Measurements from ENCODE around the gene SORD.
"Not testable (repeated sequence)": the region's sequence is repeated elsewhere in the genome, so short reads cannot be mapped to it uniquely, and the experiment has no call there.

SORD gene

DNA sequence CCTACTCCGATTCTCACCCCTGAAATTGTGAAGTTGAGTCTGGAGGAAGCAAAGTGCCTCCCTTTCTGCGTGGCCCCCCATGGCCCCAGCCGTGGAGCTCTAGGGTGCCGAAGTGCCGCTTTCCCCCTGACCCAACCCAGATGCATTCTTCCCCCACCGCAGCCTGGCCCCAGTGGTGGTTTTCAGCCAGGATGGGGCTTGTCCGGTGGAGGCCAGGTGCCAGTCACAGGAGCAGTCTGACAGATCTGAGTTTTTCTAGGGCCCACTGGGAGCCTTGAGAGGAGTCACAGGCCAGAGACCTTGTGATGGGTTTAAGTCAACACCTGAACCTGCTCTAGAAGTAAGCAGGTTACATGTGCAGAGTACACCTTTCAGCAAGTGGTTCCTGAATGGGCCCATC lies 39.3 kb downstream of the SORD start:
- not testable (repeated sequence) for H3K79me1 ChIP-seq (replicated peaks; ENCODE audit: low read length, poor library complexity, severe bottlenecking); H2BK5ac ChIP-seq (ENCODE audit: low read depth, low read length, poor library complexity, severe bottlenecking); H3K14ac ChIP-seq (ENCODE audit: low read length in 2 of 2); H2AK5ac ChIP-seq (ENCODE audit: low read length, severe bottlenecking); H3K4me1 ChIP-seq (ENCODE audit: control insufficient read depth, insufficient read depth, low read depth, low read length); H2BK120ac ChIP-seq (ENCODE audit: low read depth, low read length); H3K4ac ChIP-seq (ENCODE audit: low read depth in 1 of 2, low read length in 2 of 2); H3K9me3 ChIP-seq (ENCODE audit: control insufficient read depth, low read length); H3K4me2 ChIP-seq (ENCODE audit: low read length, poor library complexity, severe bottlenecking); H3K36me3 ChIP-seq (ENCODE audit: control insufficient read depth in 1 of 2, insufficient read depth in 2 of 2, low read depth in 1 of 2, low read length in 2 of 2); H3K9ac ChIP-seq (ENCODE audit: low read length); DNase-seq; H3K4me3 ChIP-seq (ENCODE audit: insufficient read depth in 1 of 2, low read depth in 1 of 2, low read length in 2 of 2); H3K27me3 ChIP-seq (ENCODE audit: control insufficient read depth in 1 of 2, insufficient read depth in 1 of 2, low read length in 2 of 2); H4K91ac ChIP-seq (ENCODE audit: low read length); H4K8ac ChIP-seq (ENCODE audit: low read length); H2BK12ac ChIP-seq (ENCODE audit: low read length in 2 of 2); H3K18ac ChIP-seq (ENCODE audit: low read depth in 1 of 2, low read length in 2 of 2); H3K27ac ChIP-seq (ENCODE audit: low read length, poor library complexity, severe bottlenecking); H3K23ac ChIP-seq (ENCODE audit: low read length in 2 of 2); H2AFZ ChIP-seq (ENCODE audit: low read depth, low read length); H2BK15ac ChIP-seq (ENCODE audit: low read depth, poor library complexity, severe bottlenecking)
- WGBS: no CpG with 5 or more reads among the region's 7 CpGs

DNA sequence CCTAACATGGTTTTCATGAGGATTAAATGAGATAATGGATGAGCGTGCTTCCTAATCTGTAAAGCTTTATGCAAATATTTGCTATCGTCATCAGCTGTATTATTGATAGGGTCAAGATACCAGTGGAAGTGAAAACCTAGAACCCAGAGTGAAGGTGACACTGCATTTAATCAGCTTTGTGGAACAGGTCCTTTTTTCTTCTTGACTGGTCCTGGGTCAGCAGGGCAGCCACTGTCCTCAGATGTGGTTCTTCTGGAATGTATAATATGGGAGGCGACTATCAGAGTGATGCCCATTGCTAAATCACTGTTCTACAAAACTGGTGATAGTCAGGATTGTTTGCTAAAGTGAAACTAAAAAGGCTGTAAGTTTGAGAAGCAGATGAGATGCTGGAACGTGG lies 41.4 kb downstream of the SORD start:
- Histone ChIP-seq H2BK12ac (ENCODE audit: low read length in 2 of 2) (no peak overlapping the region), H2AK5ac (ENCODE audit: low read length, severe bottlenecking) (no peak overlapping the region), H3K23ac (ENCODE audit: low read length in 2 of 2) (no peak overlapping the region), H2BK15ac (ENCODE audit: low read depth, poor library complexity, severe bottlenecking) (no peak overlapping the region), H3K79me1 (replicated peaks; ENCODE audit: low read length, poor library complexity, severe bottlenecking) (no peaks in the 10 kb centered on the region), H3K4me2 (ENCODE audit: low read length, poor library complexity, severe bottlenecking) (no peak overlapping the region), H2AFZ (ENCODE audit: low read depth, low read length) (no peak overlapping the region), H3K36me3 (ENCODE audit: control insufficient read depth in 1 of 2, insufficient read depth in 2 of 2, low read depth in 1 of 2, low read length in 2 of 2) (peaks cover 0 to 6% of the 10 kb centered on the region in 2 experiments), H3K27me3 (ENCODE audit: control insufficient read depth in 1 of 2, insufficient read depth in 1 of 2, low read length in 2 of 2) (no peaks in the 10 kb centered on the region), H3K9me3 (ENCODE audit: control insufficient read depth, low read length) (no peaks in the 10 kb centered on the region), H4K8ac (ENCODE audit: low read length) (no peak overlapping the region), H3K4ac (ENCODE audit: low read depth in 1 of 2, low read length in 2 of 2) (no peak overlapping the region), H3K18ac (ENCODE audit: low read depth in 1 of 2, low read length in 2 of 2) (no peak overlapping the region), H3K14ac (ENCODE audit: low read length in 2 of 2) (no peak overlapping the region), H2BK120ac (ENCODE audit: low read depth, low read length) (no peak overlapping the region), H3K4me1 (ENCODE audit: control insufficient read depth, insufficient read depth, low read depth, low read length) (peaks cover 8% of the 10 kb centered on the region), H2BK5ac (ENCODE audit: low read depth, low read length, poor library complexity, severe bottlenecking) (no peak overlapping the region), H3K4me3 (ENCODE audit: insufficient read depth in 1 of 2, low read depth in 1 of 2, low read length in 2 of 2) (no peak overlapping the region), H4K91ac (ENCODE audit: low read length) (no peak overlapping the region), H3K27ac (ENCODE audit: low read length, poor library complexity, severe bottlenecking) (no peak overlapping the region), H3K9ac (ENCODE audit: low read length) (no peak overlapping the region)
- 100% methylated on average over 3 of the region's 4 CpGs for WGBS
- DNase-seq: peak; percentile 46

DNA sequence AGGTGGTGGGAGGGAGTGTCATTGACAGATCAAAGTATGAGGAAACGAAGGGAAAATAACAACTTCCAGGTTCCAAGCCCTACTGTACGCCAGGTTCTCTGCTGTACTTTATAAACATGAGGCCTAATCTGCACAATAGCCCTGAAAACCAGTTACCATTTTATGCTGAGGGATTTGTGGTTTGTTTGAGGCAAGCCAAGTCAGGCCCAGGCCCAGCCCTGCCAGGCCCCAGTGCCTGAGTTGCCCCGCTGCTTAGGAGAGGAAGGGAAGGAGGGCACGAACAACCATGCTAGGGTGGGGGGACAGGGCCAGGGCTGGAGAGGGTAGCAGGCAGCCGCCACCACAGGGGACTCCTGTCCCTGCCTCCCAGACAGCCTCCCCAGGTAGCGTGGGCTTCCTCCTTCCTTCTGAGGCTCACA lies 47.0 kb downstream of the SORD start:
- not testable (repeated sequence) for H3K4me1 ChIP-seq (ENCODE audit: control insufficient read depth, insufficient read depth, low read depth, low read length); H3K36me3 ChIP-seq (ENCODE audit: control insufficient read depth in 1 of 2, insufficient read depth in 2 of 2, low read depth in 1 of 2, low read length in 2 of 2); H3K4me3 ChIP-seq (ENCODE audit: insufficient read depth in 1 of 2, low read depth in 1 of 2, low read length in 2 of 2); H3K27ac ChIP-seq (ENCODE audit: low read length, poor library complexity, severe bottlenecking); H3K18ac ChIP-seq (ENCODE audit: low read depth in 1 of 2, low read length in 2 of 2); H3K9me3 ChIP-seq (ENCODE audit: control insufficient read depth, low read length); H4K91ac ChIP-seq (ENCODE audit: low read length); H2AFZ ChIP-seq (ENCODE audit: low read depth, low read length); H3K79me1 ChIP-seq (replicated peaks; ENCODE audit: low read length, poor library complexity, severe bottlenecking); H2BK5ac ChIP-seq (ENCODE audit: low read depth, low read length, poor library complexity, severe bottlenecking); H2AK5ac ChIP-seq (ENCODE audit: low read length, severe bottlenecking); H3K4ac ChIP-seq (ENCODE audit: low read depth in 1 of 2, low read length in 2 of 2); H3K4me2 ChIP-seq (ENCODE audit: low read length, poor library complexity, severe bottlenecking); H4K8ac ChIP-seq (ENCODE audit: low read length); H3K9ac ChIP-seq (ENCODE audit: low read length); H2BK15ac ChIP-seq (ENCODE audit: low read depth, poor library complexity, severe bottlenecking); H3K14ac ChIP-seq (ENCODE audit: low read length in 2 of 2); H2BK12ac ChIP-seq (ENCODE audit: low read length in 2 of 2); DNase-seq; H3K27me3 ChIP-seq (ENCODE audit: control insufficient read depth in 1 of 2, insufficient read depth in 1 of 2, low read length in 2 of 2); H3K23ac ChIP-seq (ENCODE audit: low read length in 2 of 2); H2BK120ac ChIP-seq (ENCODE audit: low read depth, low read length)
- WGBS: no CpG with 5 or more reads among the region's 6 CpGs

DNA sequence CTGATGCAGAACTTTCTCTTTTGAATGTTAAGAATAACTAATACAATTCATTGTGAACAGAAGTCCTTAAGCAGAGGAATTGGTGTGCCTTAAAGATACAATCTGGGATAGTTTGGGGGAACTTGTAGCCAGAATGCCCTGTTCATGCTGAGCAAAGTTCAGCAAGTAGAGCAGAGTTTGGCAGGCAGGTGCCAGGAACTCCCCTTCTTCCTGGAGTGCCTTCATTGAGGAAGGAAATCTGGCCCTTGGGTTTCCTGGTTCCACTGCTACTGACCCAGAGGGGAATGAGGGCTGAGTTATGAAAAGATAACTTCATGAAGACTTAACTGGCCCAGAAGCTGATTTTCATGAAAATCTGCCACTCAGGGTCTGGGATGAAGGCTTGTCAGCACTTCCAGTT lies 50.6 kb downstream of the SORD start:
- H3K23ac ChIP-seq (ENCODE audit: low read length in 2 of 2): not testable (repeated sequence)

More for the DNA sequence above, 50.6 kb downstream of the SORD start:
- not testable (repeated sequence) for H4K8ac ChIP-seq (ENCODE audit: low read length); H2AK5ac ChIP-seq (ENCODE audit: low read length, severe bottlenecking); H3K9ac ChIP-seq (ENCODE audit: low read length); H2BK120ac ChIP-seq (ENCODE audit: low read depth, low read length); H2BK5ac ChIP-seq (ENCODE audit: low read depth, low read length, poor library complexity, severe bottlenecking); H3K14ac ChIP-seq (ENCODE audit: low read length in 2 of 2); H2BK12ac ChIP-seq (ENCODE audit: low read length in 2 of 2); DNase-seq; H4K91ac ChIP-seq (ENCODE audit: low read length); H3K27me3 ChIP-seq (ENCODE audit: control insufficient read depth in 1 of 2, insufficient read depth in 1 of 2, low read length in 2 of 2); H3K9me3 ChIP-seq (ENCODE audit: control insufficient read depth, low read length); H3K4me1 ChIP-seq (ENCODE audit: control insufficient read depth, insufficient read depth, low read depth, low read length); H3K18ac ChIP-seq (ENCODE audit: low read depth in 1 of 2, low read length in 2 of 2); H2BK15ac ChIP-seq (ENCODE audit: low read depth, poor library complexity, severe bottlenecking); H2AFZ ChIP-seq (ENCODE audit: low read depth, low read length); H3K4me2 ChIP-seq (ENCODE audit: low read length, poor library complexity, severe bottlenecking); H3K4me3 ChIP-seq (ENCODE audit: insufficient read depth in 1 of 2, low read depth in 1 of 2, low read length in 2 of 2); H3K27ac ChIP-seq (ENCODE audit: low read length, poor library complexity, severe bottlenecking); H3K36me3 ChIP-seq (ENCODE audit: control insufficient read depth in 1 of 2, insufficient read depth in 2 of 2, low read depth in 1 of 2, low read length in 2 of 2); H3K4ac ChIP-seq (ENCODE audit: low read depth in 1 of 2, low read length in 2 of 2); H3K79me1 ChIP-seq (replicated peaks; ENCODE audit: low read length, poor library complexity, severe bottlenecking)
